HL-60 (cell line): ENCODE measurements around the gene PHF24.

Experiments
- CTCF ChIP-seq: IDR thresholded peaks from one replicate; pipeline ENCODE4 v1.5.1; 2011; ENCODE audit warnings: low read length, control low read depth, inconsistent platforms; ENCODE audit not compliant: insufficient read depth
- GABPA ChIP-seq: IDR thresholded peaks from 2 replicates; pipeline ENCODE4 v1.6.1; 2012; ENCODE audit warnings: low read depth

- TF ChIP-seq CTCF (no peak), GABPA (no peak)
Observed at GRCh38 chr9:34992376-34992951, 34.4 kb downstream of the PHF24 start.
